Measurements from ENCODE around the gene NRN1L.
A peak's percentile ranks its signal among the peaks of the same experiment; 100 is the strongest.
"Not testable (repeated sequence)": the region's sequence is repeated elsewhere in the genome, so short reads cannot be mapped to it uniquely, and the experiment has no call there.

The NRN1L gene

GRCh38 chr16:67883146-67883871 is 1.4 kb upstream of the NRN1L start:
- DNase-seq = no peak

- DNase-seq = peak; percentile 65 to 75
These were observed 818 bp upstream of the NRN1L start for GRCh38 chr16:67883872-67884261.

GRCh38 chr16:67885545-67885944 is 860 bp downstream of the NRN1L start:
- no peak for DNase-seq

GRCh38 chr16:67885976-67886375 is 1.3 kb downstream of the NRN1L start:
- DNase-seq = no peak

GRCh38 chr16:67886387-67886786 is 1.7 kb downstream of the NRN1L start:
- DNase-seq = no peak

GRCh38 chr16:67888331-67888730 is 3.6 kb downstream of the NRN1L start:
- DNase-seq = no peak

GRCh38 chr16:67892375-67892774 is 7.7 kb downstream of the NRN1L start:
- DNase-seq = no peak

GRCh38 chr16:67892899-67893742 is 8.4 kb downstream of the NRN1L start, which contains the start of gene PSKH1:
Gene PSKH1 (plus strand): TSS chr16:67893254. CDS start chr16:67908750, 15,496 bp downstream.
- DNase-seq = peak; percentile 91 to 95

GRCh38 chr16:67893743-67894399 is 9.2 kb downstream of the NRN1L start:
- no peak for DNase-seq

GRCh38 chr16:67897231-67897630 is 12.5 kb downstream of the NRN1L start:
- DNase-seq = no peak

- no peak for DNase-seq
These were observed 17.0 kb downstream of the NRN1L start for GRCh38 chr16:67901734-67902133.

GRCh38 chr16:67902831-67903230 is 18.1 kb downstream of the NRN1L start:
- DNase-seq = no peak

GRCh38 chr16:67907397-67908180 is 22.9 kb downstream of the NRN1L start:
- no peak for DNase-seq

GRCh38 chr16:67909056-67909742 is 24.5 kb downstream of the NRN1L start:
- no peak for DNase-seq

GRCh38 chr16:67910158-67910557 is 25.5 kb downstream of the NRN1L start:
- DNase-seq = no peak

GRCh38 chr16:67914758-67915495 is 30.2 kb downstream of the NRN1L start:
- no peak for DNase-seq

- not testable (repeated sequence) for DNase-seq
These were observed 30.7 kb downstream of the NRN1L start for GRCh38 chr16:67915496-67915769.

GRCh38 chr16:67915831-67916723 is 31.4 kb downstream of the NRN1L start:
- DNase-seq = no peak

- DNase-seq = no peak
These were observed 32.6 kb downstream of the NRN1L start for GRCh38 chr16:67917140-67917851.

- DNase-seq = no peak
These were observed 33.2 kb downstream of the NRN1L start for GRCh38 chr16:67917852-67918236.
